ENCODE results near the gene BANK1. TPM values are rescaled to one million over a fixed set of nuclear protein-coding genes. Genes with fewer than 3 reads are reported as not detected.

The BANK1 gene
- total and polyA plus RNA-seq, 2 of the 8 experiments (the other 6 are each of a cell fraction or from before 2014, with no cell fraction given): 0.59 to 0.93 TPM

DNA sequence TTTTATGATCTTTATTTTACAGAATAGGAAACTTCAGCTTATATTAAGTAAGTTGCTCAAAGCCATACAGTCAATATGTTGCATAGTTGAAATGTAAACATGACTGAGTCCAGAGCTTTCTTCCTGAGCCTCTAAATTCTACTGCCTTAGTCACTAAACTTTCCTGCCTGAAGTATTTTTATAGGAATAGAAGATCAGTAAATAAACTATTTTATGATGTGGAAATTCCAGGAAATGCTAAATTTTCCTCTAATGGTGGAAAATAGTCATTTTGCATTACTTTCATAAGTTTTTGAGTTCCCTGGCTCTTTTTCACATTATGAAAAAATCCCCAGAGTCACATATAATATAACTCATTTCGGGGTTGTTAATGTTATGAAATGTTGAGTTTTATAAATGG is 182.8 kb downstream of the BANK1 start:
- Histone ChIP-seq H3K4ac (replicated peaks; ENCODE audit: insufficient read length, low read depth, low read length) (no peak overlapping the region), H4K8ac (ENCODE audit: extremely low read depth, insufficient read depth, low read length) (no peak overlapping the region), H2AFZ (ENCODE audit: low read length) (no peak overlapping the region), H2BK20ac (ENCODE audit: low read length) (no peak overlapping the region), H4K5ac (ENCODE audit: insufficient read length, low read depth, low read length) (no peak overlapping the region), H3K36me3 (ENCODE audit: control insufficient read depth in 2 of 4, insufficient read depth in 4 of 4, low read length in 3 of 4) (no peaks in the 10 kb centered on the region), H3K23ac (ENCODE audit: insufficient read length) (no peak overlapping the region), H3K4me1 (replicated peaks in 1 of 4; ENCODE audit: control insufficient read depth in 3 of 4, insufficient read depth in 4 of 4, low read length in 3 of 4) (no peaks in the 10 kb centered on the region), H2BK15ac (ENCODE audit: low read length) (no peak overlapping the region), H3K79me1 (ENCODE audit: low read depth, low read length) (no peaks in the 10 kb centered on the region), H2AK5ac (ENCODE audit: low read depth, low read length) (no peak overlapping the region), H3K18ac (ENCODE audit: extremely low read depth, low read length) (no peak overlapping the region), H3K14ac (ENCODE audit: insufficient read length) (no peak overlapping the region), H3K9ac (replicated peaks in 1 of 4; ENCODE audit: extremely low read depth in 1 of 4, low read depth in 3 of 4, low read length in 3 of 4) (no peak overlapping the region), H4K91ac (replicated peaks; ENCODE audit: insufficient read length, low read length) (no peak overlapping the region), H3K9me3 (ENCODE audit: insufficient read depth in 2 of 2, low read depth in 1 of 2, low read length in 1 of 2) (no peaks in the 10 kb centered on the region), H2BK12ac (ENCODE audit: low read depth, low read length) (no peak overlapping the region), H2BK120ac (replicated peaks; ENCODE audit: low read depth, low read length) (no peak overlapping the region), H3K56ac (replicated peaks; ENCODE audit: insufficient read length, low read depth, low read length) (no peak overlapping the region), H4K20me1 (replicated peaks in 1 of 2; ENCODE audit: control insufficient read depth in 1 of 2, insufficient read depth in 2 of 2, low read length in 2 of 2) (no peaks in the 10 kb centered on the region), H3K4me3 (ENCODE audit: extremely low read depth in 1 of 4, insufficient read depth in 2 of 4, low read depth in 3 of 4, low read length in 4 of 4) (no peak overlapping the region), H3K4me2 (ENCODE audit: insufficient read depth in 1 of 2, low read depth in 2 of 2, low read length in 2 of 2) (no peak overlapping the region), H3K27me3 (replicated peaks in 1 of 4; ENCODE audit: control insufficient read depth in 3 of 4, extremely low read depth in 1 of 4, insufficient read depth in 3 of 4, low read length in 3 of 4) (peaks cover 0 to 1% (median 0%) of the 10 kb centered on the region in 4 experiments; a peak in 1 of 7 replicates), H2BK5ac (ENCODE audit: low read depth, low read length) (no peak overlapping the region), H3K27ac (ENCODE audit: low read depth, low read length) (no peak overlapping the region), H3K79me2 (ENCODE audit: control insufficient read depth in 1 of 2, insufficient read depth in 2 of 2, low read length in 2 of 2) (no peaks in the 10 kb centered on the region), H3K23me2 (ENCODE audit: low read depth, low read length) (no peaks in the 10 kb centered on the region)
- 92% methylated on average over 1 of the region's 1 CpG; no CpG with 5 or more reads in 1 of the 2 experiments for WGBS, 2 experiments (ENCODE audit: extremely low coverage in 1 of 2, insufficient coverage in 1 of 2, insufficient read length in 1 of 2, insufficient replicate concordance in 2 of 2, low coverage in 1 of 2, low lambda C conversion rate in 2 of 2, missing lambda C conversion rate in 1 of 2)
- no peak for FAIRE-seq
- ChIA-PET CTCF (ENCODE audit: partially characterized antibody) (no interaction called here), POLR2A (ENCODE audit: partially characterized antibody) (no interaction called here)
- DNase-seq (ENCODE audit: low read depth in 1 of 2, low spot score in 2 of 2): no peak
- no peak for TF ChIP-seq TBP (IDR thresholded peaks at IDR 0.05; ENCODE audit: low read depth, low read length)
- no peak for TF ChIP-seq SRF (IDR thresholded peaks at IDR 0.05; ENCODE audit: low read depth, low read length)
- TF ChIP-seq CHD2 (IDR thresholded peaks at IDR 0.05; ENCODE audit: low read length): no peak
- no peak for TF ChIP-seq POU5F1 (IDR thresholded peaks at IDR 0.05; ENCODE audit: low read depth, low read length)
- no peak for TF ChIP-seq RXRA (IDR thresholded peaks at IDR 0.05; ENCODE audit: insufficient read depth, low read depth, low read length)
- no peak for TF ChIP-seq PHF8 (conservative IDR thresholded peaks at IDR 0.05; ENCODE audit: low read depth, low read length)
- no peak for TF ChIP-seq SIRT6 (IDR thresholded peaks at IDR 0.05; ENCODE audit: low read length)
- TF ChIP-seq BRCA1 (IDR thresholded peaks at IDR 0.05; ENCODE audit: low read depth, low read length): no peak
- TF ChIP-seq CBX8 (IDR thresholded peaks at IDR 0.05; ENCODE audit: borderline replicate concordance, low read depth, low read length): no peak
- no peak for TF ChIP-seq KDM1A (IDR thresholded peaks at IDR 0.05; ENCODE audit: borderline replicate concordance, low read length)
- TF ChIP-seq, protein P1, sequence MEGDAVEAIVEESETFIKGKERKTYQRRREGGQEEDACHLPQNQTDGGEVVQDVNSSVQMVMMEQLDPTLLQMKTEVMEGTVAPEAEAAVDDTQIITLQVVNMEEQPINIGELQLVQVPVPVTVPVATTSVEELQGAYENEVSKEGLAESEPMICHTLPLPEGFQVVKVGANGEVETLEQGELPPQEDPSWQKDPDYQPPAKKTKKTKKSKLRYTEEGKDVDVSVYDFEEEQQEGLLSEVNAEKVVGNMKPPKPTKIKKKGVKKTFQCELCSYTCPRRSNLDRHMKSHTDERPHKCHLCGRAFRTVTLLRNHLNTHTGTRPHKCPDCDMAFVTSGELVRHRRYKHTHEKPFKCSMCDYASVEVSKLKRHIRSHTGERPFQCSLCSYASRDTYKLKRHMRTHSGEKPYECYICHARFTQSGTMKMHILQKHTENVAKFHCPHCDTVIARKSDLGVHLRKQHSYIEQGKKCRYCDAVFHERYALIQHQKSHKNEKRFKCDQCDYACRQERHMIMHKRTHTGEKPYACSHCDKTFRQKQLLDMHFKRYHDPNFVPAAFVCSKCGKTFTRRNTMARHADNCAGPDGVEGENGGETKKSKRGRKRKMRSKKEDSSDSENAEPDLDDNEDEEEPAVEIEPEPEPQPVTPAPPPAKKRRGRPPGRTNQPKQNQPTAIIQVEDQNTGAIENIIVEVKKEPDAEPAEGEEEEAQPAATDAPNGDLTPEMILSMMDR (IDR thresholded peaks at IDR 0.05; ENCODE audit: control extremely low read depth in 1 of 3, insufficient read depth in 1 of 3, low read depth in 1 of 3, low read length in 3 of 3): no peak
